NK-92 treated with Interleukin-12 subunit alpha and Interleukin-12 subunit beta, amount 100 ng/mL, for 24 hours (cell line): ENCODE results near the gene KCNIP1.

Experiments
- DNase-seq: peaks from one replicate; lab custom pipeline; 2025; lab: John Stamatoyannopoulos, UW

The KCNIP1 gene

DNA sequence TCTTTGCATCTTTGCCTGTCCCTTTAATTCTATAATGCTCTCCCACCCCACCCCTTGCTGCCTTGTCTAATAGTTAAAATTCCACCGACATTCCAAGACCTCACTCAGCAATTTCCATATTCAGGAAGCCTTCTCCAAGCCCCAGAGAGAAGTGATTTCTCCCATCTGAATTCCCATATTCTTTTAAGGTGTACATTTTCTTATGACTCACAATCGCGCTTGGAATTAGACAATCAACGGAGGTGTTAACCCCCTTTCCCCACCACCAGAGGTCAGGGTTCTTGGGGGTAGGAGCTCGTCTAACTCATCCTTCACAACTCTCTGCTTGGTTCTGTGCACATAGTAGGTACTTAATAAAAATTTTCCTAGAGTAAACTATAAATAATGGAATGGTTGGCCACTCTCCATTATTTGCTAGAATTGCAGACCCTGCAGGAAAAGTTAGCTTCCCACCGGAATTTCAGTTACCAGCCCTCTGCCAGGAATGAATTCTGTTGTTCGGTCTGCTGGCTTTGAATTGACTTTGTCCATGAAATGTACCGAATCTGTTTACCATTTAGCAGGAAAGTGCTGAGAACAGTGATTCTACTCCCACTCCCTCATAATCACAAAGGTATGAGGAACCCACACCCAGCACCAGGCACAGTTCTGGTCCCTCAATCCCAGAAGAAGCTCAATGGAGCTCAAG is 5.0 kb downstream of the KCNIP1 start:
- DNase-seq = no peak

DNA sequence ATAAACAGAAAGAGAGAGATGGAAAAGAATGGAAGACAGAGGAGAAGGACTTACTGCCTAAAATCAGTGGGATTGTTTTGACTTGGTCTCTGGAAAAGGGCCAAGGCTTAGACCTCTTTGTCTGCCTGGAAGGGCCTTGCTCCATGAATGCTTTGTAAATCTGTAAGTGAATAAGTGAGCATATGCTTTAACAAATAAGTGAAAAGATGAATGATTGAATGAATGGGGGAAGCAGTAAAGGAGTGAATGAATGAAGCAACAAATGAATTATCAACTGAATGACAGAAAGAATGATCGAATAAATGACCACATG is 5.5 kb downstream of the KCNIP1 start:
- DNase-seq = no peak

DNA sequence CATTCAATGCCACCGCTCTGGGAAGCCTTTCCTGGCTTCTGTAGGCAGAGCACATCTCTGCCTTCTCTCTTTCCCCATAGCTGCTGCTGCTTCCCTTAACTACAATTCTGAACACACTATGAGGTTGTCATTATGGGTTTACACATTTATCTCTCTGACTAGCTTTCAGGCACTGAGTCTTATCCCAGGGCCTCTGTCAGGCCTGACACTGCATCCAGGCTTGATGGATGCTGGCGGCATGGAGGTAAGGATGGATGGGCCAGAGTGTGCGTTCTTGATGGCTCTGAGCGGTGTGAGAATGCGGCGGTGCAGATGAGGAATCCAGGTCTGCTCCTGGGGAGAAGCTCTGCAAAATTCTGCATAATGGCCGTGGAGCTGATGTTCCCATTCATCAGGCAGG is 6.3 kb downstream of the KCNIP1 start:
- DNase-seq = no peak

DNA sequence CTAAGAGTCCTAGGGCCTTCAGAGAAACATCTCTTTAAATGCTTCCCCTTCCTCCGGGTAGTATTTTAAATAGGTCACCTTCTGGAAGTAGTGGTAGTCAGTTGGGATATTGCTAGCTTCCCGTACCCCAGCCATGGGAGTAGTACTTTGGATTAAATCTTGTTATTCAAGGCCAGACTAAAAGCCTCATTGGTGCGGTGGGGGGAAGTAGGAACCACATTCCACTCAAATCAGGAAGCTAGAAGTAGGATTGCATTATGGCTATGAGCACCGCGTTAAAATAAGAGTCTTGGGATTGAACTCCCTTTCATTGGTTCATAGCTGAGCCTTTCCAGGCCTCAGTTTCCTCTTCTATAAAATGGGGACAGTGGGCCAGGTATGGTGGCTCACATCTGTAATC is 6.7 kb downstream of the KCNIP1 start:
- no peak for DNase-seq

DNA sequence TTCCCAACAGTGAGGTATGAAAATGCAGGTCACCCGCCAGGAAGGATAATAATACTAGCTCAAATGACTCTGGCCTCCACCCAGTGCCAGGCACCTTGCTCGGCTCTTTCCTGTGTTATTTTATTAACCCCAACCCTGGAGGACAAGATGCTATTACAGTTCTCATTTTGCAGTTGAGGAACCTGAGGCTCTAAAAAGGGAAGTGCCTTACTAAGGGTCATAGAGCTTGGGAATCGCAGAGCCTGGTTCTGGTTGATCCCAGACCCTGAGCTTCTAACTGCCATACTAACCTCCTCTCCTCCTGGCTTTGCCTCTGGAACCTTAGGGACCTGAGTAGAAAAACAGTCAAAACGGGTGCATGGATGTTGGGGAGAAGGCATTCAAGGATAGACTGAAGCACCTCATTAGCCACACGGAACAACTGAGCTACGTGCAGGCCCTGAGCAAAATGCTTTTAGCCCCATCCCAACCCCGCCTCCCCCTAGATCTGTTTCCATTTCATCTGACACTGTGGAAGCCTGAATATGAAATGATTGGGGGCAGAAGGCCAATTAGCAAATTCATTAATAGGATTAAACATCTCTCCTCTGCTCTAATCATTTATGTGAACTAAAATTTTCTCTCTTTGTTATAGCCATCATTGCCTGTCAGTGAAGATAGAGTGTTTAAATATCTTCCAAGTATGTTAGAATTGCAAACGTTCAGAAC is 7.9 kb downstream of the KCNIP1 start:
- no peak for DNase-seq

DNA sequence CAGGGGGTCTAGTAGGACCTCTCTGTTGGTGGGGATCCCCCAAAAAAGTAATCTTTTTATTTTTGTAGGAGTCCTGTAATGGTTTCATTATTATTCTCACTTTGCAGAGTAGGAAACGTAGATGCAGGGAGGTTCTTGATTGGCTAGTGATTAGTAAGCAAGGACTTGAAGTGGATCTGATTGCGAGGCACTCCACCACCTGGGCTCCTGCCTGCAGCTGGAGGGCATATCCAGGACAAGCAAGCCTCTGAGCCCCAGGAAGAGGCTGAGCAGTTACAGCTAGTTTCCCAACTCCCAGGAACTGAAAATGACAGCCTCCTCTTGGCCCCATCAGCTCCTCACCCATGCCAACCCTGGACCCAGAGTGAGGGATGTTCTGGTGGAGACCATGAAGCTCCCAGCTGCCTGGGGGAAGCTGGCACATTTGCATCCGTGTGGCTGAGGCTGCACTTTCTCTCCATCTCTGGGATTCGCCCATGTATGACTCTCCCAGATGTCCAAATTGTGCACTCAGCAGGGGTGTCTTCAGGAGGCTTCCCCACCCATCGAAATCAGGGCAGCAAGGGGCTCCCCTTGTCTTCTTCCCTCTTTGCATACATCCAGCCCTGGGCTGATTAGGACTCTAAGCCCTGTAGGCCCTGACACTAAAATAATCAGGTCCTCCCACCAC is 10.2 kb downstream of the KCNIP1 start:
- no peak for DNase-seq

DNA sequence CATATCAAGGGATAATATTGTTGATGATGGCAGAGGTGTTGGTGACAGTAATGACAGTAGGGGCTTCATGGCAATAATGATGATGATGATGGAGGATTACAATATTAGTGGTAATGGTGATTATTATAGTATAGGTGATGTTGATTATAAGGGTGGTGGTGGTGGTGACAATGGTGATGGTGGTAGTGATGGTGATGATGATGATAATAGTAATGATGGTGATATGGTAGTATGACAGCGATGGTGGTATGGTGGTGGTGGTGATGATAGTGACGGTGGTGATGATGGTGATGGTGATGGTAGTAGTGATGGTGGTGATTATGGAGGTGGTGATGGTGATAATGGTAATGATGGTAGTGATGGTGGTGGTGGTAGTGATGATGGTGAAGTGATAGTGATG is 13.6 kb downstream of the KCNIP1 start:
- no peak for DNase-seq

DNA sequence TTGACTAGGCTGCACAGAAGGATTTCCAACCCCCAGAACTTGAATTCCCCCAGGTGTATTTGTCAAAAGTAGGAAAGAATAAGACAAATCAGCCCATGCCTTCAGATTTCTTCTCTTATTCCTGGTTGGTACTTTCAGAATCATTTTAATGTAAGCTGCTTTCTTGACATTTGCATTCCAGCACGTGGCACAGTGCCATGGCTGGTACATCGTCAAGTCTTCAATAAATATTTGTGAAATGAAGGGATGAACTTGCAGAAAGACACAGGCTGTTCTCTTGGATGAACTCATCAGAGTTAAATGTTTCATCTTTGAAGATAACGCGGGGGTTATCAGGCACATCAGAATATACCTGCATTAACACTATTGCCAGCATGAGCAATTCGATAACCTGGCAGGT is 14.5 kb downstream of the KCNIP1 start:
- no peak for DNase-seq

DNA sequence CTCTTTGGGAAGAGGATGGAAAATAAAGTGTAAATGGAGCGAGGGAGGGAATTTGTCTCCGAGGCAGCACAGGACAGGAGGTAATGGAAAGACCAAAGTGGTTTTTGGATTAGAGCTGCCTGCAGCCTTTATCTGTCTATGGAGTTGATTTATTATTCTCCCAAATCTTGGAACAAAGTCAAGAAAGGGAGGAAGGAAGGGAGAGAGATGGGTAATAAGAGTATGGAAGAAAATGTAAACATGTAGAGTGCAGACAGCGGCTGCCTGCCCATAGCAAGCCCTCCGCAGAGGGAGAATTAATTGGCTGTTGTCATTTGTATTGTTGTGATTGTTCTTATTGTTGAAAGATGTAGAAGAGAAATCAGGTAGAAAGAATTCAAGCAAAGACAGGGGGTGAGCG is 15.7 kb downstream of the KCNIP1 start:
- DNase-seq = no peak

DNA sequence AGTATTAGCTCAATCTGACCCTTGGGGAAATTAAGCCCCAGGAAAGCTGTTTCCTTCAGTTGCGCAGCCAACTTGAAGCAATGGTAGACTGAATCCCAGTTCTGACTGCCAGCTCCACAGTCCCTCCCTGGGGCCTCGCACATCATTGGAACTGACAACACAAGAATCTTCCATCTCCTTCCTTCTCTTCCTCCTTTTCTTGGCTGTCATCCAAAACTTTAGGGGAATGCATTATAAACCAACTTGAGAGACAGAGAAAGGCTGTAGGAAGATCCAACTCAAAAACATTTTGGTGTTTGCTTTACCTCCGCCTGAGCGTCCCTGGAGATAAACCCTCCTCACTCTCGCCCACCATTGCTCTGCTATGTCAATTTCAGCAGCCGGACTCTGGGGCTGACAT is 16.6 kb downstream of the KCNIP1 start:
- no peak for DNase-seq

DNA sequence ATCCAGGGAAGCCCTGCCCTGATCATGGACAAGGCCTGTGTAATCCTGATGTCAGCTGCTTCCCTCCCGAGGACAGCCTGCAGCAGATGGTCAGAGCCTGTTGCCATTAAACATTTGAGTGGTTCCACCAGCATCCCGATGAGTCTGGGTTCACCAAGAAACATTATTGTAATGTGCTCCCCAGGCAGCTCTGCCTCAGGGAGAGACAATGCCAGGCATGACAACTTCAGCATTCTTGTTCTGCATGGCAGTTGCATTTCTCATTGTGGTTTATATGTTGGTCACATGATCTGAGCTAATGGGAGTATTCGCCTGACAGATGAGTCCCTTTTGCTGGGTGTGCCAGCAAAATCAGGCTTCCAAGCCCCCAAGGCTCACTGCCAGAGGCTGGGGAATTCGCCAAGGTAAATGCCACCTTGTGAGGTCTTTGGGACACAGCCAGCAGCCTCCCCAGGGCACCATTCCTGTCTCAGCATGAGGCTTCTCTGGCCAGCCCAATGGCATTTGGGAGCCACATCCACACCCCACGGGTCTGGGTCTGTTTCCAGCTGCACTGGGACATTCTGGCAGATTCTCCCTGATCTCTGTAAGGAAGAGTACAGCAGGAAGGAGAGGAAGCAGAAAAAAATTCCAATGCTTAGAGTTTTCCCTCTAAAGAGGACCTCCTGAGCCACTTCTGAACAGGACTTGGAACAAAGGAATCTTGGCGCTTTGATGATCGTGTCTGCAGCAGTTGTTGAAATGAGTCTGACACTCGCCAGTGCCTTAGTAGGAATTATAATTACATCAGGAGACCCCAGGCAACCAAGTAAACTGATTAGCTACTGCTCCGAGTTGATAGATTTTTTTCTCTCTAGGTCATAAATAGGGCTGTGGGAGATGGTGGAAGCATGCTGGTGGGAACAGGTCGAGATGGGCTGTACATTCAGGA is 18.7 kb downstream of the KCNIP1 start:
- DNase-seq = no peak

DNA sequence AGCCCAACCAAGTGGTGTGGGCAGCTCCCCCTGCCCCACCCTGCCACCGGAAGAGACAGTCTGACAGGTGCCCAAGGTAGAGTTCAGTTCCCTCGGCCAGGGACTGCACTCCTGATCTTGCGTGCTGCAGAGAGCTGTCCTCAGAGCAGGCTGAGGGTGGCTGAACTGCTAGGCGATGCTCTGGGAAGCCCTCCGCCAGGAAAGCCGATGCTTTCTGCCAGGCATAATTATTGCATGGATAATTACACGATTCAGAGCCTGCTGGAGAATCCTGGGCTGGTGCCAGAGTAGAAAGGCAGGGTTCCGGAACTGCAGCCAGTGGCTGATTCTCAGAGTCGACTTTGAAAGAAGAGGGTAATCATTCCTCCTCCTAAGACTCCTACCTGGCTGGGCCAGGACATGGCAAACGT is 19.3 kb downstream of the KCNIP1 start:
- no peak for DNase-seq

DNA sequence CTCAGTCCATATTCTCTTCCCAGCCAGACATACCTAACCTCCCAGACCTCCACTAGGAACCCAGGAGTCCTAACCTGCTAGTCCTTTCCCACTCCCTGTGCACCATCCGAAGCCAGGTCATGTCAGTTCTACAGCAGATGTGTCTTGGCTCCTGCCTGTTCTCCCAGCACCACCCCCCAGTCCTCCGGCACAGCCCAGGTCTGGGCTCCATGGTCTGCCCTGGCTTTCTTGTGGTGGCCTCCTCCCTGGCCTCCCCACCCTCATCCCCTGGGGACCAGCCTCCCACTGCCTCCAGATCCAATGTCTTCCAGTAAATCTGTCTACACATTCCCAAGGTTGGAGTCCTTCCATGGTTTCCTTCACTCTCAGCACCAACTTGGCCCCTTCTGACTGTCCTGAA is 20.0 kb downstream of the KCNIP1 start:
- no peak for DNase-seq

DNA sequence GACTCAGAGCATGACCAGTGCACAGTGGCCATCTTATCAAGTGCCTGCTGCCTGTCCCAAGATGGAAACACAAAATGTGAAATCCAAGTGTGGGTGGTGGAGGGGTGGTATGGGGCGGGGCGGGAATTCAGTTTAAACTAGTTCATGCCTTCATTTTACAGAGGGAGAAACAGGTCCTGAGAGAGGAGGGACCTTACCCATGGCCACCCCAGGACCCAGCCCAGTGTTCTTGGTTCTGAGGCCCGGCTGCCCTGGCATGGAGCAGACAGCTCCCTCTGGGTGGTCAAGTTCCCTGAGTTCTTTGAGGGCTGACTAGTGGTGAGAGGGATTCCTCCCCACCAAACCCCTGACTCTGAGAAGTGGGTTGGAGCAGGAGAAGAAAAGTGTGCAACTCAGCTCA is 20.8 kb downstream of the KCNIP1 start:
- no peak for DNase-seq

DNA sequence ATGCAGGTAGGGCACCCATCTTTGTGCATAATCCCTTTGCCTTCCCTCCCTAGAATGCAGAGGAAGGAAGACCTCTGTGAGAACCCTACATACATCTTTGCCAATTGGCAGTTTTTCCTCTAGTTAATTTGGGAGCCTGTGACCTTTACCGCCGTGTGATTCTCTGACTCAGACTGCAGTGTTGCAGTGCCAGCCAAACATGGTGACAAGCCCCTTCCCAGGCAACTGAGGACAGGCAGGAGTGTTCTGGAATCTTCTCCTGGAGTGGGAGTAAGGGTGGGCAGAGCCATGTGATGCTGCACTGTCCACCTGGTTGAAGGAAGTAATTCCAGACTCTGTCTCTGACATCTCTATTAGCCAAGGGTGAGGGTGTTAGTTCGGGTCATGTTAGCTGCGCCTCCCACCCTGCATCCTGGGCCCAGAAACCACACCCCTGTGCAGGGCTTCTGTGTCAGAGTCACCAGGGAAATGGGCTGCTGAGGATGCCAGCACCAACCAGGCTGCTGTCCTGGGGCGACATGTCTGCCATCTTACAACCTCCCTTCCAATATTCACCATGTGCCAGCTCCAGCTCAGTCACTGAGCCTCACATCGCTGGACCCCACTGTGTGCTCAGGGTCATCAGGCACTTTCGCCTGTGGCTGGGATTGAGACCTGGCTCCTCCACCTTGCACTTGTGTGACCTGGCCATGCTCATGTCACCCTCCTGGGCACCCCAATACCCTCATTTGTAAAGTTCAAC is 21.8 kb downstream of the KCNIP1 start:
- DNase-seq = no peak

DNA sequence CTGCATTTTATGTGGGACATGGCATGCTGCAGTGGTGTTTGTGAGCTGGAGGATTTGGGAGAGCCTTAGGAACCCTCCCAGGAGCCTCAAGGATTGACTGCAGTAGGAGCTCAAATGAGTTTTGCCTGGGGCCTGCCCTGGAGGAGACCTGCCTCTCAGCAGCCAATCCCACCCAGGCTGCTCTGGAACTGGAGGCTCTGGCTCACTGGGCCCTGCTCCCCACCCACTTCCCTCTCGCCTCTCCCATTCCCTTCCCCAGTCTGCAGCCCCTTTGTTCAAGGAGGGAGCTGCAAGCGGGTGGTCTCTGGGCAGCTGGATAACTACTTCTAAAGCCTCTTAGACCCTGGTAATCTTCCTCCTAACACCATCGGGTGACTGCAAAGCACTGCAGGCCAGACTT is 24.2 kb downstream of the KCNIP1 start:
- no peak for DNase-seq

DNA sequence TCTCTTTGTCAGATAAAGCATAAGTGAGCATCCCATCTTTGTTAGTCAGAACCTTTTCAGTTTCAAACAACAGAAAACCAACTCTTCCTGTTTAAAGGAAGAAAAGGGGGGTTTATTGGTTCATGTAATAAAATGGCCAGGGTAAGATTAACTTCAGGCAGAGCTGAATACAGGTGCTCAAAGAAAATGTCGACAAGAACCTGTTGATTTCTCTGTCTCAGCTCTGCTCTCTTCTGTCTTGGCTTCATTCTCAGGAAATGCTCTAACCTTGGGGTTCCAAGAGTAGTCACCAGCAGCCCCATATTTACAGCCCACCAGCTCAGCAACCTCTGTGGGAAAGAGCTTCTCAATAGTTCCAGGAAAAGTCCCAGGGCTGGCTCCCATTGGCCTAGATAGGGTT is 25.2 kb downstream of the KCNIP1 start:
- DNase-seq = no peak

DNA sequence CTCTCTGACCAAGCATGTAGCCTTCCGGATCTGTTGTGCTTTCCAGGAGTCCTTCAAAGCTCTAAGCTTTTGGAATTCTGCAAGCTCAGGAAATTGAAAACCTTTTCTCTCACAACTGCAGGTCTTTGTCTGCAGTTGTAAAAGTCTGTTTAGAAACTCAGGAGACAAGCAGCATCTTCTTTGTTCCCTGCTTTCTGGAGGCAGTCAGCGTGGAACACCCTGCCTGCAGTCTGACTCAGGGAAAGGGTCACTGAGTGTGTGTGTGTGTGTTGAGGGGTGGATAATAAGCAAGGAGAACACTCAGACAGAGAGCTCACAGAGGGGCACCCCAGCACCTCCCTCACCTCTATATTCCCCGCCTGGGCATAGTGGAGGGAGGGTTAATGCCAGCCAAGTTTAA is 29.1 kb downstream of the KCNIP1 start:
- no peak for DNase-seq

DNA sequence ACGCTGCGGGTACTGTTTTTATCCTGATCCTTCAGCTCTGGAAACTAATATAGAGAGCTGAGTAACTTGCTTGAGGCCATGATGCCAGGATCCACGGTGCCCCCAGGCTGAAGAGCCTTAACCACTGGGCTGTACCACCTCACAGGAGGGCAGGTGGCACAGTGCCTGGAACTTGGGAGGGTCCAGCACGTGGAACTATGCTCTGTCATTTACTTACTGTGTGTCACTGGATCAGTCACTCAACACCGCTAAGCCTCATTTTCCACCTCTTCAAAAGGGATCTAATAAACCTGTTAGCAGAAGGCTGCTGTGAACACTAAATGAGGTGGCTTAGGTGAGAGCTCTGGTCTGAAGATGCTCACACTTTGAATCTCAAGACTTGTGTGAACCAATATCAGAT is 29.6 kb downstream of the KCNIP1 start:
- no peak for DNase-seq

DNA sequence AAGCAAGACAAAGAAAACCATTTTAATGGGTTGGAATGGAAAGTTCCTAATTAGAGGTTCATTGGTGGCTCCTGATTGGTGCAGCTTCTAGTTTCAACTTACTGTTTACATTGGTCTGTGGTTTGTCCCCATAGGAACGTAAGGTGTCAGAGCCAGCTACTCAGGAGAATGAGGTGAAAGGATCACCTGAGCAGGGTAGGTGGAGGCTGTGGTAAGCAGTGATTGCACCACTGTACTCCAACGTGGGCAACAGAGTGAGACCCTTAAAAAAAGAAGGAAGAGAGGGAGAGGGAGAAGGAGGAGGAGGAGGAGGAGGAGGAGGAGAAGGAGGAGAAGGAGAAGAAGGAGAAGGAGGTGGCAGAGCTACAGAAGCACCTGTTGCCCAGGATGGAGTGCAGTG is 30.4 kb downstream of the KCNIP1 start:
- DNase-seq = no peak

DNA sequence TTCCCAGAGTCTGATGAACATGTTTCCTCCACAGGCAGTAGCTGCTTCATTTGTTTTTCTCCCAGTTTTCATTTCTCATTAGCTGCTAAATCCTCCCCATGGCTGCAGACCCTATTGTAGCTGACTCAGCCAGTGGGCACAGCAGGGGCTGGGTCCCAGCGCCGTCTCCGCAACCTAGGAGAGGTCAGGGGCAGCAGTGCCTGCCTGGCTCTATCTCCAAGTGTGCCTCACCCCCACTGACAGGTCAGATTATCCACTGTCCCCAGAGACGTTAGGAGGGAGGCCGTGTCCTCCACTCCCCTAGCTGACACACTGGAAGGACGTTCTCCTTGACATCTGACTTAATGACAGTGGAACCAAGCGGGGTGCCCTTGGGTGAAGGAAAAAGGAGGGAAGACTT is 31.1 kb downstream of the KCNIP1 start:
- no peak for DNase-seq

DNA sequence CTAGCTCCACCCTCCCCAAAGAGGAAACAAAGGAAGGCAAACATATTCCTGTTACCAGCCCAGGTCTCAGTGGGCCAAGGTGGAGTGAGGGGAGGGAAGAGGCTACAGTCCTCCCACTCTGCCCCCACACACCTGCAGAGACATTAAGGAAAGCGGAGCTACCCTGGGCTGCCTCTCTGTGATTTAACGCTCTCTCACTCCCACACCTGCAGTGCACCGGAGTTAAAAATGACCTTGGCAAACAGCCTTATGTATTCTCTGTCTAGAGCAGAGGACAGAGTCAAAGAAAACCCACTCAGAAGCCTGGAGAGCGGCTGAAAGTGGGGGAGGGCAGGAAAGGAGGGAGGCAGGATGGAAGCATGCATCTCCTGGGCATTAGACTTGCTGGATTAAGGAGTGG is 32.7 kb downstream of the KCNIP1 start:
- no peak for DNase-seq
